ENCODE data around the gene CYTH4.

Gene CYTH4

GRCh38 chr22:37298748-37299495 lies 16.6 kb downstream of the CYTH4 start:
- no peak overlapping the region for H3K4me3 ChIP-seq (replicated peaks; ENCODE audit: low read depth, low read length)
- DNase-seq (ENCODE audit: extremely low read depth, low read depth): no peak
- no peak for TF ChIP-seq CTCF (IDR thresholded peaks at IDR 0.05; ENCODE audit: low read depth, low read length, missing control alignments)

- no peak for TF ChIP-seq CTCF (IDR thresholded peaks at IDR 0.05; ENCODE audit: low read depth, low read length, missing control alignments)
- H3K4me3 ChIP-seq (replicated peaks; ENCODE audit: low read depth, low read length): no peak overlapping the region
- no peak for DNase-seq (ENCODE audit: extremely low read depth, low read depth)
Measured at GRCh38 chr22:37299969-37300509, 17.7 kb downstream of the CYTH4 start.

- DNase-seq (ENCODE audit: extremely low read depth, low read depth): no peak
- TF ChIP-seq CTCF (IDR thresholded peaks at IDR 0.05; ENCODE audit: low read depth, low read length, missing control alignments): no peak
Measured at GRCh38 chr22:37300551-37301017, 18.3 kb downstream of the CYTH4 start.

GRCh38 chr22:37301144-37301830 lies 19.0 kb downstream of the CYTH4 start:
- H3K4me3 ChIP-seq (replicated peaks; ENCODE audit: low read depth, low read length): no peak overlapping the region
- no peak for DNase-seq (ENCODE audit: extremely low read depth, low read depth)
- no peak for TF ChIP-seq CTCF (IDR thresholded peaks at IDR 0.05; ENCODE audit: low read depth, low read length, missing control alignments)

More at GRCh38 chr22:37300551-37301017, 18.3 kb downstream of the CYTH4 start:
- no peak overlapping the region for H3K4me3 ChIP-seq (replicated peaks; ENCODE audit: low read depth, low read length)

GRCh38 chr22:37302674-37303555 lies 20.6 kb downstream of the CYTH4 start:
- no peak overlapping the region for H3K4me3 ChIP-seq (replicated peaks; ENCODE audit: low read depth, low read length)
- DNase-seq (ENCODE audit: extremely low read depth, low read depth): no peak
- no peak for TF ChIP-seq CTCF (IDR thresholded peaks at IDR 0.05; ENCODE audit: low read depth, low read length, missing control alignments)

GRCh38 chr22:37303821-37304274 lies 21.5 kb downstream of the CYTH4 start:
- H3K4me3 ChIP-seq (replicated peaks; ENCODE audit: low read depth, low read length): no peak overlapping the region
- TF ChIP-seq CTCF (IDR thresholded peaks at IDR 0.05; ENCODE audit: low read depth, low read length, missing control alignments): no peak
- DNase-seq (ENCODE audit: extremely low read depth, low read depth): peak; percentile 81

All from HFF-Myc (cell line).